Transverse colon (tissue), 4 donors: ENCODE measurements around the gene YDJC. TPM values are rescaled to one million over a fixed set of nuclear protein-coding genes. Genes with fewer than 3 reads are reported as not detected.
"Not testable (repeated sequence)": the region's sequence is repeated elsewhere in the genome, so short reads cannot be mapped to it uniquely, and the experiment has no call there.

Experiments
- DNase-seq: peaks from one replicate; pipeline ENCODE4 v3.0.0-alpha.2; 2019
- H3K27ac ChIP-seq, 4 donors: fragments of 200-600 bp; sonication (generic); 2 replicates each; pipeline ENCODE4 v1.5.1; 2016 to 2018; ENCODE audit warnings: inconsistent platforms in 4 of 4
- H3K27me3 ChIP-seq: fragments of 200-600 bp; sonication (generic); 2 replicates; pipeline ENCODE4 v1.5.1; 2017; ENCODE audit warnings: inconsistent platforms
- H3K36me3 ChIP-seq, 4 donors: fragments of 200-600 bp; sonication (generic); 2 replicates each; pipeline ENCODE4 v1.5.1; 2017 to 2019; ENCODE audit warnings: inconsistent platforms in 4 of 4
- H3K4me1 ChIP-seq, 4 donors: fragments of 200-600 bp; sonication (generic); 2 replicates each; pipeline ENCODE4 v1.5.1; 2017 to 2020; ENCODE audit warnings: inconsistent platforms in 4 of 4
- H3K4me3 ChIP-seq, 4 donors: fragments of 200-600 bp; sonication (generic); 1 replicate in 1 of 4; 2 replicates in 3 of 4; pipeline versions ENCODE4 v1.5.1 to v1.6.1; 2017 to 2019; ENCODE audit warnings: inconsistent platforms in 4 of 4
- H3K9me3 ChIP-seq, 2 donors: fragments of 200-600 bp; sonication (generic); 2 replicates each; pipeline ENCODE4 v1.5.1; 2017 to 2019; ENCODE audit warnings: inconsistent platforms in 2 of 2
- CTCF ChIP-seq, 5 experiments: fragments of 200-600 bp in 3 of 5; fragments of 450-650 bp in 2 of 5; sonication (generic) in 3 of 5; IDR thresholded peaks; 1 replicate in 2 of 5; 2 replicates in 3 of 5; pipeline ENCODE4 v1.5.1; 2016 to 2017; ENCODE audit warnings: antibody characterized with exemption in 5 of 5, inconsistent platforms in 3 of 5, mild to moderate bottlenecking in 2 of 5, moderate library complexity in 1 of 5
- EP300 ChIP-seq: sonication (generic); formaldehyde crosslinking; IDR thresholded peaks from one replicate; pipeline ENCODE4 v1.6.1; 2017; ENCODE audit warnings: antibody characterized with exemption, low read depth
- POLR2A ChIP-seq: fragments of 450-650 bp; IDR thresholded peaks from one replicate; pipeline ENCODE4 v1.6.1; 2016; ENCODE audit warnings: antibody characterized with exemption, mild to moderate bottlenecking, moderate library complexity
- POLR2AphosphoS5 ChIP-seq, 3 donors: sonication (generic); formaldehyde crosslinking; IDR thresholded peaks; one replicate each; pipeline ENCODE4 v1.6.1; 2016; ENCODE audit warnings: antibody characterized with exemption in 3 of 3
- WGBS, 2 donors: methylation state at CpG; one replicate each; pipeline ENCODE4 v1.1.5; 2018; ENCODE audit warnings: low coverage in 1 of 2; 5-methylcytosine and 5-hydroxymethylcytosine counted together
- in situ Hi-C, 4 donors: fragments of 200-750 bp; cut with MboI; loops; one replicate each; pipeline versions ENCODE4 v1.15.0 to v1.15.1; 2017; ENCODE audit warnings: low sequenced_read_pairs in 3 of 4, low pct_ligation_motif_present in 1 of 4, low pct_unique_long_range_greater_than_20kb in 1 of 4
- intact Hi-C: fragments of 100-400 bp; cut with DNase I; formaldehyde crosslinking; loops from one replicate; pipeline ENCODE4 v1.15.1; 2023; ENCODE audit warnings: low total_unique reads
- total RNA-seq, 4 donors: library from RNA; depleted of rRNA; stranded (reverse); fragments of >200 nt; gene quantifications; one replicate each; pipeline ENCODE4 v1.1.0, GENCODE V29; 2016

The YDJC gene
- total RNA-seq, 4 donors from 2014 or later = 43.3 to 112 (median 69.5) TPM

- Histone ChIP-seq H3K36me3 (no peaks in the 10 kb centered on the region), H3K9me3 (no peaks in the 10 kb centered on the region), H3K27ac (no peak overlapping the region), H3K4me1 (peaks cover 13 to 23% (median 15%) of the 10 kb centered on the region in 4 donors), H3K27me3 (no peaks in the 10 kb centered on the region), H3K4me3 (peak overlapping the region in 2 of 4 donors; percentile 42 to 55)
- TF ChIP-seq POLR2AphosphoS5 (IDR thresholded peaks at IDR 0.05) = no peak
- TF ChIP-seq CTCF (IDR thresholded peaks at IDR 0.05) = no peak
- TF ChIP-seq EP300 = no peak
- no peak for TF ChIP-seq POLR2A
- intact Hi-C loops (loop anchor here (5.0 kb wide), 1 partner anchor 956 kb away; no protein-coding TSS in a partner anchor), in situ Hi-C loops (loop anchor here in 1 of 4 donors (5.0 kb wide), 1 partner anchor 51 kb away; no protein-coding TSS in a partner anchor)
- no peak for DNase-seq
- 25% methylated on average over 6 of the region's 6 CpGs; no CpG with 5 or more reads in 1 of the 2 donors for WGBS, 2 donors
Measured at GRCh38 chr22:21650823-21651520, 21.1 kb upstream of the YDJC start.

- 96% methylated on average over 7 of the region's 7 CpGs; no CpG with 5 or more reads in 1 of the 2 donors for WGBS, 2 donors
- in situ Hi-C loops = loop anchor here in 1 of 4 donors (5.0 kb wide), 1 partner anchor 52 kb away; no protein-coding TSS in a partner anchor
- no peak for TF ChIP-seq CTCF (IDR thresholded peaks at IDR 0.05)
- TF ChIP-seq POLR2A = no peak
- no peak for TF ChIP-seq EP300
- no peak for TF ChIP-seq POLR2AphosphoS5 (IDR thresholded peaks at IDR 0.05)
- peaks cover 13 to 23% (median 15%) of the 10 kb centered on the region in 4 donors for H3K4me1 ChIP-seq
- intact Hi-C loops = loop anchor here (5.0 kb wide), 1 partner anchor 957 kb away; no protein-coding TSS in a partner anchor
- no peak overlapping the region for H3K4me3 ChIP-seq
- no peak overlapping the region for H3K27ac ChIP-seq
- no peak for DNase-seq
- no peaks in the 10 kb centered on the region for H3K36me3 ChIP-seq
- H3K9me3 ChIP-seq = no peaks in the 10 kb centered on the region
- H3K27me3 ChIP-seq = no peaks in the 10 kb centered on the region
Measured at GRCh38 chr22:21650280-21650679, 20.5 kb upstream of the YDJC start.

GRCh38 chr22:21646608-21647590 lies 17.1 kb upstream of the YDJC start:
- intact Hi-C loops (no loop called here), in situ Hi-C loops (no loop called here)
- TF ChIP-seq CTCF (IDR thresholded peaks at IDR 0.05) (peak; percentile 81 to 86 (median 83)), POLR2A (no peak)
- H3K9me3 ChIP-seq = no peaks in the 10 kb centered on the region
- no peak overlapping the region for H3K4me3 ChIP-seq
- peak; percentile 86 for DNase-seq
- no peaks in the 10 kb centered on the region for H3K27me3 ChIP-seq
- H3K4me1 ChIP-seq = peaks cover 12 to 28% (median 19%) of the 10 kb centered on the region in 4 donors
- no peak overlapping the region for H3K27ac ChIP-seq
- 44% methylated on average over 14 of the region's 14 CpGs; no CpG with 5 or more reads in 1 of the 2 donors for WGBS, 2 donors
- no peaks in the 10 kb centered on the region for H3K36me3 ChIP-seq

GRCh38 chr22:21645513-21645912 lies 15.7 kb upstream of the YDJC start:
- WGBS, 2 donors = 91 to 100% methylated on average over 1 to 6 of the region's 6 CpGs
- DNase-seq, in situ Hi-C loops, H3K27ac ChIP-seq, H3K27me3 ChIP-seq, intact Hi-C loops, H3K9me3 ChIP-seq, H3K36me3 ChIP-seq, H3K4me3 ChIP-seq: not testable (repeated sequence)
- peaks cover 4 to 24% (median 21%) of the 10 kb centered on the region in 4 donors for H3K4me1 ChIP-seq
